ENCODE measurements around the gene CLDN2.

CLDN2 gene

GRCh38 chrX:106894392-106894909 is 25.8 kb upstream of the CLDN2 start:
- H3K27ac Mint-ChIP-seq: no peak overlapping the region
- peak; percentile 70 for DNase-seq

GRCh38 chrX:106894978-106895452 is 25.2 kb upstream of the CLDN2 start:
- Mint-ChIP-seq H3K27me3 (ENCODE audit: low read depth, poor library complexity) (peaks cover 13% of the 10 kb centered on the region), H3K27ac (no peak overlapping the region)

More at GRCh38 chrX:106894392-106894909, 25.8 kb upstream of the CLDN2 start:
- TF ChIP-seq CTCF (IDR thresholded peaks at IDR 0.05): peak; percentile 75
- H3K27me3 Mint-ChIP-seq (ENCODE audit: low read depth, poor library complexity): peaks cover 13% of the 10 kb centered on the region
- no peak overlapping the region for H3K4me3 Mint-ChIP-seq
- H3K9me3 Mint-ChIP-seq: peaks cover 33% of the 10 kb centered on the region
- H3K4me1 Mint-ChIP-seq: peaks cover 47% of the 10 kb centered on the region
- no peaks in the 10 kb centered on the region for H3K36me3 Mint-ChIP-seq (ENCODE audit: low read depth)

GRCh38 chrX:106897259-106897658 is 22.9 kb upstream of the CLDN2 start:
- TF ChIP-seq CTCF (IDR thresholded peaks at IDR 0.05): no peak
- Mint-ChIP-seq H3K9me3 (peaks cover 43% of the 10 kb centered on the region), H3K4me3 (no peak overlapping the region), H3K27ac (no peak overlapping the region), H3K36me3 (ENCODE audit: low read depth) (no peaks in the 10 kb centered on the region), H3K4me1 (peaks cover 53% of the 10 kb centered on the region), H3K27me3 (ENCODE audit: low read depth, poor library complexity) (peaks cover 21% of the 10 kb centered on the region)
- no peak for DNase-seq

More at GRCh38 chrX:106894978-106895452, 25.2 kb upstream of the CLDN2 start:
- DNase-seq: no peak
- H3K4me1 Mint-ChIP-seq: peaks cover 52% of the 10 kb centered on the region
- TF ChIP-seq CTCF (IDR thresholded peaks at IDR 0.05): no peak
- H3K36me3 Mint-ChIP-seq (ENCODE audit: low read depth): no peaks in the 10 kb centered on the region
- H3K9me3 Mint-ChIP-seq: peaks cover 35% of the 10 kb centered on the region
- H3K4me3 Mint-ChIP-seq: no peak overlapping the region

GRCh38 chrX:106898462-106898861 is 21.7 kb upstream of the CLDN2 start:
- Mint-ChIP-seq H3K4me1 (peaks cover 60% of the 10 kb centered on the region), H3K9me3 (peaks cover 45% of the 10 kb centered on the region), H3K27me3 (ENCODE audit: low read depth, poor library complexity) (peaks cover 19% of the 10 kb centered on the region), H3K36me3 (ENCODE audit: low read depth) (no peaks in the 10 kb centered on the region), H3K27ac (no peak overlapping the region), H3K4me3 (no peak overlapping the region)
- DNase-seq: no peak
- TF ChIP-seq CTCF (IDR thresholded peaks at IDR 0.05): peak; percentile 36

GRCh38 chrX:106899276-106899675 is 20.9 kb upstream of the CLDN2 start:
- Mint-ChIP-seq H3K4me3 (no peak overlapping the region), H3K27ac (peak overlapping the region; percentile 42), H3K36me3 (ENCODE audit: low read depth) (no peaks in the 10 kb centered on the region), H3K27me3 (ENCODE audit: low read depth, poor library complexity) (peaks cover 19% of the 10 kb centered on the region), H3K4me1 (peaks cover 63% of the 10 kb centered on the region), H3K9me3 (peaks cover 43% of the 10 kb centered on the region)
- DNase-seq: no peak
- no peak for TF ChIP-seq CTCF (IDR thresholded peaks at IDR 0.05)

- Mint-ChIP-seq H3K36me3 (ENCODE audit: low read depth) (no peaks in the 10 kb centered on the region), H3K27ac (no peak overlapping the region), H3K4me1 (peaks cover 69% of the 10 kb centered on the region), H3K9me3 (peaks cover 48% of the 10 kb centered on the region), H3K27me3 (ENCODE audit: low read depth, poor library complexity) (peaks cover 19% of the 10 kb centered on the region), H3K4me3 (no peak overlapping the region)
- no peak for TF ChIP-seq CTCF (IDR thresholded peaks at IDR 0.05)
- no peak for DNase-seq
Measured at GRCh38 chrX:106899841-106900240, 20.4 kb upstream of the CLDN2 start.
